Astrocyte of the spinal cord (primary cell): ENCODE data around the gene RBAK.
"Not testable (repeated sequence)": the region's sequence is repeated elsewhere in the genome, so short reads cannot be mapped to it uniquely, and the experiment has no call there.

Experiments used
- DNase-seq: peaks from one replicate; pipeline ENCODE4 v3.0.0; 2011; ENCODE audit warnings: low read depth, low spot score
- H3K4me3 ChIP-seq: 2 replicates; pipeline ENCODE4 v1.5.1; 2011; ENCODE audit warnings: low read depth, mild to moderate bottlenecking, low read length, moderate library complexity
- CTCF ChIP-seq: IDR thresholded peaks from 2 replicates; pipeline ENCODE4 v1.5.1; 2012; ENCODE audit warnings: low read depth, mild to moderate bottlenecking, low read length, inconsistent platforms
- in situ Hi-C: cut with HindIII; loops from 2 replicates; pipeline ENCODE4 v1.10.0; 2017; ENCODE audit warnings: low sequenced_read_pairs

The RBAK gene

GRCh38 chr7:5035276-5035675 is 10.4 kb upstream of the RBAK start:
- H3K4me3 ChIP-seq: no peak overlapping the region
- DNase-seq: no peak
- in situ Hi-C loops: no loop called here
- no peak for TF ChIP-seq CTCF

DNA sequence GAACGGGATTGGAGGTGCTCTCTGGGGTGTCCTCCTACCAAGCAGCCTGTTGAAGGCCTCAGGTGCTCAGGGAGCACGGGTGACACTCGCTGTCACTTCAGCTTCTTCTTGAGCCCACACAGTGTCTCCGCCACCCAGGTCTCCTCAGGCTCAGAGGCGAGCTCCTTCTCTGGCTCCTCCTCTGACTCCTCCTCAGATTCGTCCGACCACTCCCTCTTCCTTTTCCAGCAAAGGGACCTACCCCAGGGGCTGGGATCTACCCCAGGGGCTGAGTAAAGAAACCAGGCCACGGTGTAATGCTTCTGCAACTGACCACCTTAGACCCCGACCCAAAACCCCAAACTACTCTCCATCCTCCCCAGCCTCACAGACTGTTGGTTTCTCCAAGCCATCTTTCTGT is 9.2 kb upstream of the RBAK start:
- no peak for DNase-seq
- TF ChIP-seq CTCF: no peak
- in situ Hi-C loops: no loop called here

DNA sequence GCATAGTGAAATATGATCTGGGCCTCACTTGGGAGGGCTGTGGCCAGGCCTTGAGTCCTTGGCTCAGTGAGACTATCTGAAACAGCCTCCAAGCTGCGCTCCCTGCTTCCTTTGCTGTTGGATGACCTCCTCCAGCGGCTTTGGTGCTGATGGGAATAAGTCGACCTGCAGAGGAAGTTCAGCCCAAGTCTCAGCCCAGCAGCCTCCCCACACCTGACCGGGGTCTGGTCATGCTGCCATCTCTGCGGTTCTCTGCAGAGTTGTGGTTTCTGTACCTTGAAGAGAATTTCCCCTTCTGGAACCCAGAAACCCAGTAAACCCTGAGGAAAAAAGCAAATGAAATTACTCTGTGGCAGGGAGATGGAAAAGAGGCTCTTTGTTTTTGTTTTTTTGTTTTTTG is 4.6 kb upstream of the RBAK start:
- no peak for DNase-seq
- in situ Hi-C loops: no loop called here
- no peak for TF ChIP-seq CTCF
- H3K4me3 ChIP-seq: no peak overlapping the region

More for the DNA sequence above, 9.2 kb upstream of the RBAK start:
- H3K4me3 ChIP-seq: no peak overlapping the region

DNA sequence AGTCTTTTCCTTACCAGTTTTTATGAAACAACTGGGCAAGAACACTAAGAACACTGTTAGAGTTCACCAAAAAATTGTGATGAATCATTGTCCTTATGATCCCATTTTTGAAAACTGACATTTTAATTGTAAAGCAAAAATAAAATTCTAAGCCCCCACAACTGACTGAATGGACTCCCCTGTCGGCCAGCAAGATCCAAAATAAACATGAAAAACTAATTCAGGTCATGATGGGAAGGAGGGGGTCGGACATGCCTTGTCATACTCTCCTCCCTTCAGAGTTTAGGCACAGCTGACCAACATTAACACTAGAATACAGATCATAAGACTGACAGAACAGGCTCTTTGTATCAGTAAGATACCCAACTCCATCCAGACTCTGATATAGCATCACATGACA is 2.0 kb upstream of the RBAK start:
- in situ Hi-C loops: no loop called here
- no peak for DNase-seq
- no peak for TF ChIP-seq CTCF
- no peak overlapping the region for H3K4me3 ChIP-seq

- peak overlapping the region; percentile 76 for H3K4me3 ChIP-seq
- DNase-seq, in situ Hi-C loops: not testable (repeated sequence)
Measured at GRCh38 chr7:5046397-5046732, 705 bp downstream of the RBAK start.

- in situ Hi-C loops, DNase-seq, H3K4me3 ChIP-seq: not testable (repeated sequence)
Measured at GRCh38 chr7:5047127-5047526, 1.5 kb downstream of the RBAK start.

- DNase-seq: no peak
- no peak overlapping the region for H3K4me3 ChIP-seq
- in situ Hi-C loops: no loop called here
- TF ChIP-seq CTCF: no peak
Measured at GRCh38 chr7:5050676-5051075, 5.0 kb downstream of the RBAK start.

DNA sequence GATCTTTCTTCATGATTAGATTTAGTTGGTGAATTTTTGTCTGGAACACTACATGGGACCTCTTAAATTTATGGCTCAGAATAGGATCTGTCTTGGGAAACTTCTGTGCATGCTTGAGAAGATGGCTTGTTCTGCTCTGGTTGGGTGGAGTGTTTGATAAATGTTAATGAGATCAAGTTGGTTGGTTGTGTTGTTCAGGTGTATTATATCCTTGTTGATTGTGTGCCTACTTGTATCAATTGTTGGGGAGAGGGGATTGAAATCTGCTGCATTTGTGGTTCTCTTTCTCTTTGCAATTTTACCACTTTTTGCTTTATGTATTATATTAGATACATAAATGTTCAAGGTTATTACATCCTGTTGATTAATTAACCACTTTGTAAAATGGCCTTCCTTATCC is 6.1 kb downstream of the RBAK start:
- in situ Hi-C loops, H3K4me3 ChIP-seq, DNase-seq: not testable (repeated sequence)

GRCh38 chr7:5053175-5053574 is 7.5 kb downstream of the RBAK start:
- in situ Hi-C loops: no loop called here

More at GRCh38 chr7:5053175-5053574, 7.5 kb downstream of the RBAK start:
- no peak for DNase-seq
- TF ChIP-seq CTCF: no peak
- H3K4me3 ChIP-seq: no peak overlapping the region
